CD4-positive, alpha-beta T cell treated with Interleukin-1 beta for 1 hour (primary cell): ENCODE data around the gene LGR4.
A peak's percentile ranks its signal among the peaks of the same experiment; 100 is the strongest.
"Not testable (repeated sequence)": the region's sequence is repeated elsewhere in the genome, so short reads cannot be mapped to it uniquely, and the experiment has no call there.

Source experiments
- DNase-seq, 2 donors: peaks; one replicate each; pipeline ENCODE4 v3.0.0-alpha.2; 2020 to 2022

The LGR4 gene, protein sequence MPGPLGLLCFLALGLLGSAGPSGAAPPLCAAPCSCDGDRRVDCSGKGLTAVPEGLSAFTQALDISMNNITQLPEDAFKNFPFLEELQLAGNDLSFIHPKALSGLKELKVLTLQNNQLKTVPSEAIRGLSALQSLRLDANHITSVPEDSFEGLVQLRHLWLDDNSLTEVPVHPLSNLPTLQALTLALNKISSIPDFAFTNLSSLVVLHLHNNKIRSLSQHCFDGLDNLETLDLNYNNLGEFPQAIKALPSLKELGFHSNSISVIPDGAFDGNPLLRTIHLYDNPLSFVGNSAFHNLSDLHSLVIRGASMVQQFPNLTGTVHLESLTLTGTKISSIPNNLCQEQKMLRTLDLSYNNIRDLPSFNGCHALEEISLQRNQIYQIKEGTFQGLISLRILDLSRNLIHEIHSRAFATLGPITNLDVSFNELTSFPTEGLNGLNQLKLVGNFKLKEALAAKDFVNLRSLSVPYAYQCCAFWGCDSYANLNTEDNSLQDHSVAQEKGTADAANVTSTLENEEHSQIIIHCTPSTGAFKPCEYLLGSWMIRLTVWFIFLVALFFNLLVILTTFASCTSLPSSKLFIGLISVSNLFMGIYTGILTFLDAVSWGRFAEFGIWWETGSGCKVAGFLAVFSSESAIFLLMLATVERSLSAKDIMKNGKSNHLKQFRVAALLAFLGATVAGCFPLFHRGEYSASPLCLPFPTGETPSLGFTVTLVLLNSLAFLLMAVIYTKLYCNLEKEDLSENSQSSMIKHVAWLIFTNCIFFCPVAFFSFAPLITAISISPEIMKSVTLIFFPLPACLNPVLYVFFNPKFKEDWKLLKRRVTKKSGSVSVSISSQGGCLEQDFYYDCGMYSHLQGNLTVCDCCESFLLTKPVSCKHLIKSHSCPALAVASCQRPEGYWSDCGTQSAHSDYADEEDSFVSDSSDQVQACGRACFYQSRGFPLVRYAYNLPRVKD

DNA sequence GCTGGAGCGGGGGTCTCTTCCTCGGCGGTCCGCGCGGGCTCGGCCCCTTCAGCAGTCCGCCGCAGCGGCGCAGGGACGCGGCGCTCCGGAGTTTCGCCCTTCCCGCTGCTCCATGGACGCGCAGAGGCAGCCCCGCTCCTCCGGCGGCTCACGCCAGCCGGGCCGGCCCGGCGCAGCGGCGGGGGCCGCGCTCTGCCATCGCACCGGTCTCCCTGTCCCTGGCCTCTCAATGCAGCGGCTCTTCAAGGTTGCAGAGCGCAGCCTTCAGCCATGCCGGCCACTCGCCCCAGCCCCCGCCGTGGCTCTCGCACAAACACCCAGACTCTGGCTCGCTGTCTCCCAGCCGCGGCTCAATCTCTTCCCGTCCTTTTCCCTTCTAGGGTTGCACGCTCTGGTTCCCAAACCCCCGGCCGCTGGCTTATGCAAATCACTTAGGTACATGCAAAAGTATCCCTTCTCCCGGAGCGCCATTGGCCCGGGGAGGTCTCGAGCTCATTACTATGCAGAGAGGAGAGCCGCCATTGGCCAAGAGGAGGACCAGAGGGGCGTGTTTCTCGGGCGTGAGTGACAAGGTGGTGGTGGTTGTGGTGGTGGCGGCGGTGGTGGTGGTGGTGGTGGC is at the start of gene LGR4:
TSS of gene LGR4 (minus strand) at position 393 of the 619 bp plus-strand sequence. CDS start 488 bp downstream, outside the sequence.
- peak; percentile 75 to 81 for DNase-seq

DNA sequence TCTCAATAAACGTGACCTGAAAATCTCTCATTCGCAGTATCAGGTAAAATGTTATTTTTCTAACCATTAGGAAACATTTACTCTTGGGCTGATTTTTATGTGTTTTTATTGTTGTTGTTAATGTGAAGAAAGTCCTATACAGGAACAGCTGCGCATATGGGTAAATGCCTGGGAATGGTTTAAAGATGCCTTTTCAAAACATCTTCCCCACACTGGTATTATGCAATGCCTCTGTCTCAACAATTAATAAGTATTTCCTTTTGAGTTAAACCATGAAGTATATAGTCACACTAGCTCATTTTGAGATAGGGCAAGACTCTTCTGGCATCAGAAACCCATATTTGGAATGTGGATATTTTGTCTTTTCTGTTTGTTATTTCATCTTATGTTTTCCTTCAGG is 47.6 kb upstream of the LGR4 start:
- no peak for DNase-seq

DNA sequence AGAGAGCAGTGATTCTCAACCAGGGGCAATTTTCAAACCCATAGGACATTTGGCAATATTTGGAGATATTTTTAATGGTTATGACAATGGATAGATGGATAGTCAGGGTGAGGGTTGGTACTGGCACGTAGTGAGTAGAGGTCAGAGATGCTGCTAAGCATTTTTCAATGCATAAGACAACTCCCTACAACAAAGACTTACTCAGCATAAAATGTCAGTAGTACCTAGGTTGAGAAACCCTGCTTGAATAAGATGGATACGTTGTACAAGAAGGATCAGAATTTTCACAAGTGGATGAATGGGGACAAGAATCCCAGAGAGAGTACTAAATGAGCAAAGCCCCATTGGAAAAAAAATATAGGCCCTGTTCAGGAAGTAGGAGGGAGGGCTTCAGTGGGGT is 45.9 kb upstream of the LGR4 start:
- no peak for DNase-seq

DNA sequence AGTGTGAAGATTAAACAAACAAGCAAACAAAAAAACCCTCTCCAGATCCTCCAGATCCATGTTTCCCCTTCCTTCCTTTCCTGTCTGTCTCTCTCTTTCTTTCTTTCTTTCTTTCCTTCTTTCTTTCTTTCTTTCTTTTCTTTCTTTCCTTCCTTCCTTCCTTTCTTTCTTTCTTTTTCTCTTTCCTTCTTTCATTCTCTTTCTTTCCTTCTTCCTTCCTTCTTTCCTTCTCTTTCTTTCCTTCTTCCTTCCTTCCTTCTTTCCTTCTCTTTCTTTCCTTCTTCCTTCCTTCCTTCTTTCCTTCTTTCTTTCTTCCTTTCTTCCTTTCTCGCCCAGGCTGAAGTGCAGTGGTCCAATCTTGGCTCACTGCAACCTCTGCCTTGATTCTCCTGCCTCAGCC is 44.9 kb upstream of the LGR4 start:
- not testable (repeated sequence) for DNase-seq

DNA sequence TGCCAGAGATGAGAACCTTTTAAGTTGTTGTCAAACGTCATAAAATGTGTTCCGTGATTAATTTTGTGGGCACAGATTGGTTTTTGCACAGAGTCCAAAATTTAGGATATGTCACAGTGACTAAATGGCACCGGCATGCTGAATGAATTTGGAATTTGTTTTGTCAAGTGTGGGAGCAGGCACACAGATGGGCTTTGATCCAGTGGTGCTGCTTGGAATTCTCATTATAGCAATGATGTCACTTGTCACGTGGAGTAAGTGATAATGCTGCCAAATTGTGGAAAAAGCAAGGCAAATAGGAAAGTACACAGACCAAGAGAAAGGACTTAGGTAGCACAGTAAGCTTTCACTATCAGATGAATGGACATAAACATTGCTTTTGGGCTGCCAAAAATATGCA is 42.0 kb upstream of the LGR4 start:
- DNase-seq = no peak

DNA sequence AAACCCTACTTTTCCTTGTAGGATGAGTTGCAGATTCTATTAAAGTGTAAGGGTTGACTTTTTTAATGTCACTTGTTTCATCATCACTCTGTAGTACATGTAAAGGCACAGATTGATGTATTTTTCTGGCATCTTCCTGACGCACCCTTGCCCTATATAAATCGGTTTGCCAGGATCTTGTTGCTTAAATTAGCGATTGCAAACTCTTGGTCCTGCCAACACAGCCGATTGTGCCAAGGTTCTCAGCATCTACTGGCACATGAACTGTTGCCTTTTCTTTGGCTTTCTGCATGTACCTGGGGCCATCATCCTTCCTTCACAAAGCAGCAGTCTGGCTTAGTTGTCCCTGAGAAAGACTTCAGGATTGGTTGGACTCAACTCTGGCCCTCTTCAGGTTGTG is 41.5 kb upstream of the LGR4 start:
- no peak for DNase-seq

DNA sequence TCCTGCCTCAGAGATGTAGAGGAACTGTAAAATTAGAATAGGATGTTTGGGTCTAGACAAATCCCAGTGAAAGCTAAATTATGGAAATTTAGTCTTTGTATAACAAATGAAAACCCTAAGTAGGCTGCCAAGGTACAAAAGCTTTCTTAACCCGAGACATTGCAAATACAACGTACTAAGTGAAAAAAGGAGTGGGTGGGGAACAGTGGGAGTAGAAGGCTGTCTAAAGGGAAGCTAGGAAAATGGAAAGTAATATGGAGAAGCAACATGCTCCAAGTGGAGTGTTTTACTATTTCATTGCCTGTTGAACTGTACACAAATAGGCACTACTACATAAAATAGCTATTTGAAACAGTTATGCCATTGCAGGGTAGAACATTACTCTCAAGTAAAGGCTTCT is 40.8 kb upstream of the LGR4 start:
- no peak for DNase-seq

DNA sequence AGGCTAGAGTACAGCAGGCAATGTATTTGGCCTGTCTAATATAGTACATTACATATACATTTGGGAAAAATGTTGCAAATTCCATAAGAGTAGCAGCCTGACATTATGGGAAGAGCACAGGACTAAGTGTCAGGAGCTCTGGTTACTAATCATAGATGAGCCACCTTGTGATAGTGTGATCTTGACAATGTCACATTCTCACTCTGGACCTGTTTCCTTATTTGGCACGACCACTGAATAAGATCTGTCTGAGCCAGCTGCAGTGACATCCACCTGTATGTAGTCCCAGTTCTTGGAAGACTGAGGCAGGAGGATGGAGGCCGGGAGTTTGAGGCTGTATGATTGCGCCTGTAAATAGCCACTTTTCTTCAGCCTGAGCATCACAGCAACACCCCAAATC is 39.6 kb upstream of the LGR4 start:
- DNase-seq = no peak

DNA sequence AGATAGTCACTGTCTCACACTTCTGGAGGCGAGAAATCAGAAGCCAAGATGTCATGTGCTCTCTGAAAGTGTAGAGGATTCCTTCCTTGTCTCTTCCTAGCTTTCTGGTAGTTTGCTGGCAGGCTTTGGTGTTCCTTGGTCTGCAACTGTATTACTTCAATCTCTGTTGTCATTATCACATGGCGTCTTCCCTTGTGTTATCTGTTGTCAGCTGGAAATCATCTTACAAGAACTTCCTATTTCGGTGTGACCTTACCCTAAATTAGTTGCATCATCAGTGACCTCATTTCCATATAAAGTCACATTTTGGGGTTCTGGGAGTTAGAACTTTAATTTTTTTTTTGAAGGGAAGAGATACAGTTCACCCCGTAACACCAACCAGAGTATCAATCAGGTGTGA is 37.3 kb upstream of the LGR4 start:
- DNase-seq = no peak

DNA sequence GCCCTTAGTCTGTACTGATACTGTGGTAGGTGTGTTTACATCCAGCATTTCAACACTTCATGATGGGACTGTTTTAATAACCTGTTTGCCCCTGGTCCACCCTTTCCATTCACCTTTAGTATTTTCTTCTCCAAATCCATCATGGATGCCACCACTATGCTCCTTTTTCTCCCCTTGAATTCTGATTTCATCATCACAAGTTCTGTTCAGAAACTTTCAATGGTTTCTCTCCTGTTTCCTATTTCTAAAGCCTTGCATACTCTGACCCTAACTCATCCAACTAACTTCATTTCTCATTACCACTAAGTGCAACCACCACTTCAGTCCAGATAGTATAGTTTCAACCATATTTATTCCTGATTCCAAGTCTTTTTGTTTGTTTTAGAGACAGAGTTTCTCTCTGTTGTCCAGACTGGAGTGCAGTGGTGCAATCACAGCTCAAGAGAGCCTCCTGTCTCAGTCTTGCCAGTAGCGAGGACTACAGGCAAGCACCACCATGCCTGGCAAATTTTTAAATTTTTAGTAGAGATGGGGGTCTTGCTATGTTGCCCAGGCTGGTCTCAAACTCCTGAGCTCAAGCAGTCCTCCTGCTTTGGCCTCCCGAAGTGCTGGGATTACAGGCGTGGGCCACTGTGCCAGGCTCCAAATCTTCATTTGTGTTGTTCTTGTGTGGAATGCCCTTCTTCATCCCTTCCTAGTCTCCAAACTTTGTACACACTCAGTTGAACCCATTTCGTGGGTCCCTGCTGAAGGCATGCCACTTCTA is 35.1 kb upstream of the LGR4 start:
- DNase-seq = no peak

DNA sequence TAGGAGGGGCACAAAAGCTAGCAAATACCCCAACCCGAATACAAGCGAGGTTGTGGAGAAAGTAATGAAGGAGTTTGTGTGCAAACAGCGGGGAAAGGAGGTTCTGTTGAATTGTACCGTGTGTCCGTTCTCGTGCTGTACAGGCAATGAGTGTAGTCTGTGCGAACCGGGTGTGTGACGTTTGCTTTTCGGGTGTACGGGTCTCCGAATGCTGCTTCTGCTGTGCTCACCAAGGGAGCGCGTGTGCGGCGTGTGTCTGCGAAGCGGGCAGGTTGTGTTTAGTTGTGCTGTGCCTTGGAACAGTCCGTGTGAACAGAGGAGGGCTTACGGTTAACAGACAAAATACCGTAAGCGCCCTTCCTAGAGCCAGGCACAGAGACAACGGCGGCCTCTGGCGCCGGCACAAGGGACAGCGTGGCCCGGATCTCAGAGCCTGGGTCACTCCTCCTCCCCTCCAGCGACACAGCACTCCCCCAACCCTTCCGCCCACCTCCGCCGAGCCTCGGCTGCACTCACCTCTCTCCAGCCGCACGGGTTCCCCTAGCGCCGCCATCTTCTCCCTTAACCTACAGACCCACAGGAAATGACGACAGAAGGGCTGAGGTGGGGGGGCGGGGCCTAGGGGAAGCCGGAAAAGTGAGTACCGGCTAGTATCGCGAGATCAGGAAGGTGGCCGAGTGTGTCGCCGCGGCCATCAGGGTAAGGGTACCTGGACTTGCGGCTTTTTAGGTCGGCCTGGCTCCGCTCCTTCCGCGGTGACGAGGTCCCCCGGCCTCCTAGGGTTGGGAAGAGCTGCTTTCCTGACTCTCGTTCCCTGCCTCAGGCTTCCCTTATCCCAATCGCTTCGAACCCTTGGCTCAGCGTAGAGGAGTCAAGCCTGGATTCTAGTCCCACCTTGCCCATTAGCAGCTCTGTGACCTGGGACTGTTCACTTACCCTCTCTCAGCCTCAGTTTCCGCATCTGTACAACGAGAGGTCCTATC is 33.9 kb upstream of the LGR4 start, which contains the start of gene LIN7C:
TSS of gene LIN7C (minus strand) at position 570 of the 983 bp plus-strand sequence. CDS start at position 553, 17 bp downstream.
- peak; percentile 97 for DNase-seq

DNA sequence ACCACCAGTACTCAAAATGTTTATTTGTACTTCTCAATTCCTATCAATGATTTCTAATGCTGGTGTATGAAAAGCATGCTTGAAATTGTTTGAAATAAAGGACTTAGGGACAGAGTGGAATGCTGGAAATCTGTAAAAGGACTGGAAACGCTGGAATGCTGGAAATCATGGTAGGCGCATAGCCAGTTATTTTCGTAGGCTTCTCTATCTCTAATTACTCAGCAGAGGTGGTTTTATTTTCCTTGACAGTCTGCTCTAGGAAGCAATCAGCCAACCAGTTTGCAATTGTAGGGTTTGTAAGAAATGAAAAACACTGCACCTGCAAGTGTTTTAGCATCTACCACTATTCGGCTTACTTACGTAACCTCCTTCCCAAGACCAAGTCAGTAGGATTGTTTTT is 33.2 kb upstream of the LGR4 start:
- no peak for DNase-seq

DNA sequence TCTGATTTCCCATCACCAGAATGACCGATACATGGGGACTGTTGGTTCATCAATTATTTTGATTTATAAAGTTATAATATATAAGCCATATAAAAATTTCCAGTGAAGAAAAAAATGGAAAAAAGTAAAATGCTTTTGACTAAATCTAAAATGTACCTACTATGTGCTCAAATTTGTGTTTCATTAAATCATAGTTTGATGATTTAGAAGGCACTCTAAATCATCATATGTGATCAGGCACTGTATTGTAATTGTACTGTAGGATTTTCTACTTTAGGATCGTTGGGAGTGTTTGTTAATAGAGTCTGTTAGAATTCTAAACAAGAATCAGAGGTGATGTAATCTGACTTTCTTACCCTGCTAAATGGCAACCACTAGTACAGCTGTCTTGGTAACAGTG is 31.6 kb upstream of the LGR4 start:
- no peak for DNase-seq

DNA sequence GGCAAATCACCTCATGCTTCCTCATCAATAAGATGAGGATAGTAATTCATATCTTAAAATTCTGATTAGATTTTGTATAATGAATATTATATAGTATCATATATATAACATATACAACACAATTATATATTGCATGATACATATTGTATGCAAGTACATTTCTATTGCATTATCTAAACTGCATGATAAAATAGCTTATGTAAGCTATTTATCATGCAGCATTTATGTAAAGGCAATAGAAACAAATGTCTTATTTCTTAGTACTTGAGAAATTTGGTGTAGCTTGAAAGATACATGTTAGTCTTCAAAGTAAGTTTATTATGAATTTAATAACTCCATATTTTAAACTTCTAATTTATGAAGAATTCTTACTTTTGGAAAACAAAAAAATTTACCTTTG is 28.5 kb upstream of the LGR4 start:
- no peak for DNase-seq

DNA sequence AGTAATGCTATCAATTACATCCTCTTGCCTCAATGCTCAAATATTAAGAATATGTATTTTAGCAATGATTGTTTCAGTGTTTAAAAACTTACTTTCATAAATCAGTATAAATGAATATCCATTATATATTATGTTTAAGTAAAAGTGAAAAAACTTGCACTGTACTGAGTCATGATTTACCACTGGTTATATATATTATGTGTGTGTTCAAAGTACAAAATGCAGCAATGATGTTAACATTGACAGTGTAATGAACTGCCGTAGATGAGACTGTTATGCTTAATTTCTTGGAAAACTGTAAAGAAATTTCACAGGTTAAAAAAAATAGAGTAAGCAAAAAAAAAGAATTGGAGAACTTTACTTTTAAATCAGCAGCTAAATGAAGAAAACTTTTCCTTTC is 25.3 kb upstream of the LGR4 start:
- no peak for DNase-seq

DNA sequence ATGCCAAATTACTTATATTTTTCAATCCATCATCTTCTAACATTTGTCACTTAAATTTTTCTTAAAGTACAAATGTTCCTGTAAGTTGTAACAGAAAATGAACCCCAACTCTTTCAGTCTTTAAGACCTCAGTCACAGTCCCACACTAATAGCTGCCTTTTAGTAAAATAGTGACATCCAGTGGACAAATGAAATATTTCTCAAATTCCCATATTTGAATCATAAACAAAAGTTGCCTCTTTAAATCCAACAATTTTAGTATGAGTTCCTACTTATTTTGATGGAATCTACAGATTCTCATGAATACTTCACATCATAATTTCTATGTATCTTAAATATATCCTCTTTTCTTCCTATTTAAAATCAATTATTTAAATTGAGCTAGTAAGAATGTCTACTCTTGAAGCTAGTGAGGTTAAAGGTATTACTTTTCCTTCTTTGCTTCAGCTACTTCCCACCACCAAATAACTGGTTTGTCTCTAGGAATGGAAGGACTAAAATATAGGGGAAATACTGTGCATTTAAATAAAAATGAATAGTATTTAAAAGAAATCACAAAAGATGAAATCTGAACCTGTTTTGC is 24.8 kb upstream of the LGR4 start:
- DNase-seq = peak in 1 of 2 donors; percentile 19

DNA sequence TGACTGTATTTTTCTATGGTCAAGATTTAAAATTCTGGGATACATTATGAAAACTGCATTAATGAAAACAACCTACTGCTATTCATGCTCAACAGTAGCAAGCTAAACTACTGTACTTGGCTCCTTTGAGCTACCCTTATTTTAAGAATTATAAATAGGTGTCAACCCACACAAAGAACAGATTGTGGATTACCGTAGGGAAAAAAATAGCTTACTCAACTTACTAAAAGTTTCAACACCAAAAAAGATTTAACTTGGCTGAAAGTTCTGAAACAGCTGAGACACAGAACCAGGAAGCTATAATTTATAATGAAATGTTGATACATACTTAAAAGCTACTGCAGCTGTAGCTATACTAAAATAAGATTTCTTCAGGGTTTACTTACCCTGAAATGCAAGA is 23.9 kb upstream of the LGR4 start:
- no peak for DNase-seq

DNA sequence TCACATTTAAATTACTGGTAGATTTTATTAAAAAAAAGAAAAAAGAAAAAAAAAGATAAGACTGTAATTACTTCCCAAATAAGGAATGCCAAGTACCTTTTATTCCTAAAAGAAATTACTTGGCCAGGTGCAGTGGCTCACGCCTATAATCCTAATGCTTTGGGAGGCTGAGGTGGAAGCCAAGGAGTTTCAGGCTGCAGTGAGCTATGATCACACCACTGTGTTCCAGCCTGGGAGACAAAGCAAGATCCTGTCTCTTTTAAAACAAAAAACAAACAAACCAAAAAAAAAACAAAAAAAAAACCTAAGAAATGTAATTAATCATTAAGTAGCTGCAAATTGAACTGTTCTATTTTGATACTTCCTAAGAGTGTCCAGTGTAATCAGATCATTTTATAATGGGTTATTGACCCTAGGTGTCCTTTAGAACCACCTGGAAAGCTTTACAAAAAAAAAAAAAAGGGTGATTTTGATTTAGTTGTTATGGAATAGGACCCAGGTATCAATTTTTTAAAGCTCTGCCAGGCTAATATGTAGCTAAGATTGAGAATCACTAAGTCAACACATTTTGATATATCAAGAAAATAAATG is 23.2 kb upstream of the LGR4 start:
- no peak for DNase-seq

DNA sequence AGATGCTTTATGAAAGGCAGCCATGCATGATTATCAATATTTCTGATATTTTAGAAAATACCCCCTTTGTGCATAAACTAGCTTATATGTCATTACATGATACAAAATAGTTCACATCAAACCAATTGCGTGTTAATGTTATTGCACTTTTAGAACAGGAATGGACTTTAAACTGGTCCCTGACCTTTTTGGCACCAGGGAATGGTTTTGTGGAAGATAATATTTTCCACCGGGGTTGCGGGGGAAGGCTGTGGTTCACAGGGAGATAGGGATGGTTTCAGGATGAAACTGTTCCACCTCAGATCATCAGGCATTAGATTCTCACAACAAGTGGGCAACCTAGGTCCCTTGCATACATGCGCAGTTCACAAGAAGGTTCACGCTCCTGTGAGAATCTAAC is 16.5 kb upstream of the LGR4 start:
- DNase-seq = no peak

DNA sequence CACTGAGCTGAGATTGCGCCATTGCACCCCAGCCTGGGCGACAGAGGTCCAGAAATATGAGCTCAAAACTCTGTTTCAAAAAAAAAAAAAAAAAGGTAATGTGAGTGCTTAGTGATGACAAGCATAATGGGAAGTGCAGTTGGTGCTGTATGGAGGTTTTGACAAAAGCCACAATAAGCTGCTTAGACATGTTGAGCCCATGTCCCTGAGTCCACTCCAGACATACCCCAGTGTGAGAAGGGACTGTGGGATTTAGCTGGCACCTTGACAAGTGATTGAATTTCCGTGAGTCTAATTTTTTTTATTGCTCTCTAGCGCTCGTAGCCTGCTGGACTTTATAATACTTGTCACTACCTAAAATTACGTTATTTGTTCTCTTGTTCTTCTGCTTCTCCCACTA is 15.1 kb upstream of the LGR4 start:
- no peak for DNase-seq
